HG02571 (cell line): Measurements from ENCODE around the gene SSR2.

ENCODE experiments used
- ATAC-seq: cut with Tn5 transposase; IDR thresholded peaks from one replicate; pipeline ENCODE4 v1.9.1; 2021; ENCODE audit warnings: mild to moderate bottlenecking, moderate library complexity; ENCODE audit not compliant: unreplicated experiment

Gene SSR2

GRCh38 chr1:155974208-155975115, 46.3 kb downstream of the SSR2 start:
- no peak for ATAC-seq

DNA sequence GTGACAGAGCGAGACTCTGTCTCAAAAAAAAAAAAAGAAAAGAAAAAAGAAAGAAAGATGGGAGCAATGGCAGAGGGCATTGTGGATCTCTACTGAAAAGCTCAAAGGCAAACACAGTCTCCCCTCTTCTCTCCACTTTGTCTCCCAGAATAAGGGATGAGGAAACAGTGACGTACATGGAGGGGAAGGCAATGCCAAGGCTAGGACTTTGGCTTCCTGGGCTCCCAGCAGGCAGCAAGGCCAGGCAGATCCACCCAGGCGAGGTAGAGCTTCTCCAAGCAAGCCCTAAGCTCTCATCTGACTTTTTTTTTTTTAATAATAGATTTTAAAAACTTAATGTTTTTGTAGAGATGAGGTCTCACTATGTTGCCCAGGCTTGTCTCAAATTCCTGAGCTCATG, 47.0 kb downstream of the SSR2 start:
- ATAC-seq, result no peak

DNA sequence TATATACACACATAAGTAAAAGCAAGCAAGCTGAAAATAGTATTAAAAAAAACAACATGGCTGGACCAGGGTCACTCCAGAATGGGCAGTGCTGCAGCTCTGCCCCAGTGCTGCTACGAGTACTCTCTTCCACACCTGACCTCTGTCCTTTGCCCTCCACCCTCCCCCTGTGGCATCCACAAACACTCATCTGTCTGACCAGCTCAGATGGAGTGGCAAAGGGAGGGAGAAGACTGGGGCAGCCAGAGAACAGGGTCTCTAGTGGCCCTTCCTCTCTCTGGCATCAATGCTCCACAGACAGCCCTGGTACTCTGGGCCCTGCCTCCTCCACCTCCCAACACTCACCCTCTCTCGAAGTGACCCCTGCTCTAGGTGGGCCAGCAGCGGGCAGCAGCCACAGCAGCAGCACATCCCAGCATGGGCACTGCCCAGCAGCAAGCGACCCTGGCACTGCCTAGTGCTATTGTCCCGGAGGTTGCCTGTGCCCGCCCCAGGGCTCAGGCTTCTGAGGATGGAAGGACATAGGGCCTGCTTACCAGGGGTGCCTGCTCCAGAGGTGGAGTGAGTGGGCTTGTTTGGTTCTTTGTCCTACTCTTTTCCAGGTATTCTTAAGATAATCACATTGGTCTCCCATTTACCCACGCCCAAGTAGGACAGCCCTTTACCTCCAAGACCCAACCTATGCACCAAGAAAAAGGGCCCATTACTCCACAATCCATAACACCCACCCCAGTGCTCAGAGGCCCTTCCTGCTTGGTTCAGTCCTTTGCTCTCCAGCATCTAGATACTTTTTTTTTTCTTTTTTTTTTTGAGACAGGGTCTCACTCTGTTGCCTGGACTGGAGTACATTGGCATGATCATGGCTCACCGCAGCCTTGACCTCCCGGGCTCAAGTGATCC, 48.6 kb downstream of the SSR2 start:
- ATAC-seq, result no peak

DNA sequence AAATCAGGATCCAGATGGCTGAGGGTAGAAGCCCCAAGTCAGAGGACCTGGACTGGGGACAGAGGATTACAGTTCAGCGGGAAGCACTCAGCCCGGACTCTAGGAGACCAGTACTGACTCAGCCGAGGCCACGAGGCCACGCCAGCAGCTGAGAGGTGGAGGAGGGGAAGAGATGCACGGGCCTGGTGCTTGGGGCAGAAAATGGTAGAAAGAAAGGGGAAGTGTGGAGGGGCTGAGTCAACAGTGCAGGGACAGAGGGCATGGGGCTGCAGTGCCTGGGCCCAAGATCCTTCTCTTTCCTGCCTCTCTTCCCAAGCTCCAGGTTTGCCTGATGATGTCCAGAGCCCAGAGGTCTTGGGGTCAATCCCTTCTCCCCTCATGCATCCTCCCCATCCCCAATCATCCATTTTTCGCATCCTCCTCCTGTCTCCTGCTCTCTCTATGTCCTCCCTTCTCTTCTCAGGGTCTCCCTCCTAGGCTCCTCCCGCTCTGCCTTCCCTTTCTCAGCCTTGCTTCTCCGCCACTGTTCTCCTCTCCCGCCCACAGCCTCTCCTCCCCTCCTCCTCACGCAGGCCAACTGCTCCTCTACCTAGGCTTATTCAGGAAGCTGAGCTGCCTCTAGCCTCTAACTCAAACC, 50.1 kb downstream of the SSR2 start:
- ATAC-seq, result peak; percentile 41

- no peak for ATAC-seq
Measured at GRCh38 chr1:155969377-155969791, 51.4 kb downstream of the SSR2 start.

DNA sequence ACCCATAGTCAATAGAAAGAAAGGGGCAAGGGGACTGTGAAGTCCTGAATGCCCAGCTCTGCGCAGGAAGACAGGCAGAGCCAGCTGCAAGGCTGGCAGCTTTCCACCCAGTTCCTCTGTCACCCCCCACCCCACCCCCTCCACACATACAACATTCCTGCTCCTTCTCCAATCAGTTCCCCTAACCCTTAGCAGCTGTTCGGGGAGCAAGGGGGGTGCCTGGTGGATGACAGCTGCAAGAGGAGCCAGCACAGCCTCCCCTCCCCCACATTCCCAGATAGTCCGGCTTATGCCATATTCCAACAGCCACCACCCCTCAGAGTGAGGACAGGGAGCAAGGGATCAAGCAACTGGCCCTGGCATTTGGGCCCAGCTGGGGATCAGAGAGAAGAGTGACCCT, 52.1 kb downstream of the SSR2 start:
- no peak for ATAC-seq

GRCh38 chr1:155968051-155968400, 52.7 kb downstream of the SSR2 start:
- no peak for ATAC-seq

DNA sequence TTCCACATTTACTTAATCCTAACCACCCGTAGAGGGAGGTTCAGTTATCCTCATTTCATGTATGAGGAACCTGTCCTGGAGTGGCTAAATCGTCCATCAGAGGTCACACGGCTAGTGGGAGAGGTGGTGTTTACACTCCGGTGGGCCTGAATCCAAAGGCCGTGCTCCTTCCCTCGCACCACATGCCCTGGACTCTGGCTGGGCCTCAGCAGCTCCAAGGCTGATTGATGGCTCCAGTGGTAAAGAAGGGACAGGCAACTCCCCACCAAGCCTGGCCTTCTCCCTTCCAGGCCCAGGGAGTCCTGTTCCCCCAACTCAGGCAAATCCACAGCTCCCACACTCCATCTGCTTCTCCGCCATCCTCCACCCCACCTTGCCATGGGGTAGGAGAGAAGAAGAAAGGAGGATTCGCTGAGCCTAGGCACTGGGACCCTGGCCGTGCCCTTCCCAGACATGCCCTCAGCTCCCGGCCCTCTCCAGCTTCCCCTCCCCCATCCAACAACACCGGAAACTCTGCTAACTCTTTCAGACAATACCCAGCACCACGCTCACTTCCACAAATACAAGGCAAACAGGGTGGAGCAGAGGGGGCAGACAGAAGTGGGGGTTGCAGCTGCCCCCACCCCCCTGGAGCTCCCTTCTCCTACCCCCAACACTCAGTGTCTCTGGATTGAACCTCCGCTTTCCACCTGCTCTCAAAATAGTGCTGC, 53.3 kb downstream of the SSR2 start:
- no peak for ATAC-seq

GRCh38 chr1:155966750-155967149, 54.0 kb downstream of the SSR2 start:
- no peak for ATAC-seq

GRCh38 chr1:155966135-155966534, 54.6 kb downstream of the SSR2 start:
- no peak for ATAC-seq

GRCh38 chr1:155964193-155964592, 56.6 kb downstream of the SSR2 start:
- ATAC-seq, result no peak

GRCh38 chr1:155962599-155963211, 58.0 kb downstream of the SSR2 start:
- no peak for ATAC-seq

DNA sequence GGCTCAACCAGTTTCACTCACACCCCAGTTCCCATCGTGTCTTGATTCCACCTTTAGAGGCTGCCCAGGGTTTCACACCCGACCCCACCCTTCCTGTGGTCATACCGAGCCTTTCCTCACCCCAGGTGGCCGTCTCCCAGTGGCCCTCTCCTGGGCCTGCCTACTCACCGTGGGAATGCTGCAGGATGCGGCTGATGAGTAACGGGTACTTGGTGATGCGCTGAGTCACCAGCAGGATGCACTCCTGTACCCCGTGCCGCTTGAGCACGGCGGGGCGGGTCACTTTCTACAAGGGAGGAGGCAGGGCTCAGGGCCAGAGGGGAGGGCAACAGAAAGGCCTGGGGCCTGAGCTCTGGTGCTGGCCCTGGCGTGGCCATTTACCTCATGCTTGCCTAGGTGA, 58.8 kb downstream of the SSR2 start:
- no peak for ATAC-seq

DNA sequence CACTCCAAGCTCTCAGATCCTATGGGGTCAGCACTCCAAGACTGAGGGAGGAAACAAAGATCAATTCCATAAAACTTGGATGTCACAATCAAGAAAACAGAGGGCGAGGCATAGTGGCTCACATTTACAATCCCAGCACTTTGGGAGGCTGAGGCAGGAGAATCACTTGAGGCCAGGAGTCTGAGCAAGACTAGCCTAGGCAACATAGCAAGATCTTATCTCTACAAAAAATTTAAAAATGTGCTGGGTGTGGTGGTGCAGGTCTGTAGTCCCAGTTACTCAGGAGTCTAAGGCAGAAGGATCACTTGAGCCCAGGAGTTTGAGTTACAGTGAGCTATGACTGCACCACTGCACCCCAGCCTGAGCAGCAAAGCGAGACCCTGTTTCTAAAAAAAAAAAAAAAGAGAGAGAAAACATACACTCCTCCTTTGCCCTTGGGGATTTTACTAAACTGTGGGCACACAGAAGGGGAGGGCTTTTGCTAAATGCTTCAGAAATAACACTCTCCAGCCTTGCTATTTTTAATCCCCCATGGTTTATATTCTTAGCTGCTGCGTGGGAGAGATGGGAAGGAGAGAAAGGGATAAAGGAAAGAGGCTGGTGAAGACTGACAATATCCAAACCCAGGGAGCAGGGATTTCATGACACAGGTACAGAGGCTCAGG, 60.5 kb downstream of the SSR2 start:
- no peak for ATAC-seq
